ENCODE results near the gene ERICH6.

ERICH6 gene

DNA sequence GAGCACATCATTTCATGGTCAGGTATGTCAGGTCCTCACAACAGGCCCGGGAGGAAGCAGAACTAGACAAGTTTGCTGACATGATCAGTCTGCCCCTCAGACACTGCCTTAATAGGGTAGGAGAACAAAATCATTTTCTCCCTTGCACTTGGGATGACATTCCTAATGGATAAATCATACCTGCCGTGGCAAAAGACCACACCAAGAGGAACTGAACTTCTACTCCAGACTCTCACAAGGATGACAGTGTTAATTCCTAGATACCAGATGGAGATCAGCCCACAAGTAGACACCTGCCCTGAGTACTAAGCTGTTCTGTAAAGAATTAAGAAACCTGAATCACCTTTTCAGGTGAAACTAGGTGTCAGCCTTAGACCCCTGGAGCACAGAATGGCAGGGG lies 39.8 kb upstream of the ERICH6 start:
- Histone ChIP-seq H3K4me1 (ENCODE audit: control insufficient read depth, insufficient read depth, low read length) (peaks cover 3% of the 10 kb centered on the region), H3K4me3 (ENCODE audit: insufficient read depth, low read depth, low read length) (no peak overlapping the region), H3K27me3 (ENCODE audit: control insufficient read depth, insufficient read depth, low read length, poor library complexity, severe bottlenecking) (no peaks in the 10 kb centered on the region), H3K27ac (ENCODE audit: insufficient read depth, low read depth, low read length, poor library complexity, severe bottlenecking) (no peak overlapping the region), H3K36me3 (ENCODE audit: control insufficient read depth, insufficient read depth, low read length) (no peaks in the 10 kb centered on the region), H3K9me3 (ENCODE audit: control insufficient read depth, low read length) (no peaks in the 10 kb centered on the region)
- 93 to 94% methylated on average over 2 of the region's 2 CpGs for WGBS, 2 experiments

DNA sequence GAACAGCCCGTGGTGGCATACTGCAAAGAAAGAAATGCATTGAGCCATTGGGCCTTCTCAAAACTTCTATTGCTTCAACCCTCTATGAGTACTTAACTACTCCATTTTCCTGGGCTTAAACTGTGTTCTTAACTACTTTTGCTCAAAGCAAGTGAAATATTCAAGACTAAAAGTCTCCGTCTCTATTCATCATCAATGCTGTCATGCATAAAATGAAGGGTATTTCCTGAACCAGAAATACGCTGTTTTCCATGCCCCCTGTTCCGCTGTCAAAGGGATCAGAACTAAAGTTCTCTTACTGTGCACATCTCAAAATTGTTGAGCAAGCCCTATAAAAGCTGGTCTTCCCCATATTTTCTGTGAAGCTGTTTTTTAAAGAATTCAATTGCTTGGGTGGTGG lies 39.0 kb upstream of the ERICH6 start:
- WGBS, 2 experiments = 93% methylated on average over 4 of the region's 4 CpGs
- Histone ChIP-seq H3K27me3 (ENCODE audit: control insufficient read depth, insufficient read depth, low read length, poor library complexity, severe bottlenecking) (no peaks in the 10 kb centered on the region), H3K4me1 (ENCODE audit: control insufficient read depth, insufficient read depth, low read length) (peaks cover 3% of the 10 kb centered on the region), H3K9me3 (ENCODE audit: control insufficient read depth, low read length) (no peaks in the 10 kb centered on the region), H3K4me3 (ENCODE audit: insufficient read depth, low read depth, low read length) (no peak overlapping the region), H3K36me3 (ENCODE audit: control insufficient read depth, insufficient read depth, low read length) (no peaks in the 10 kb centered on the region), H3K27ac (ENCODE audit: insufficient read depth, low read depth, low read length, poor library complexity, severe bottlenecking) (no peak overlapping the region)

DNA sequence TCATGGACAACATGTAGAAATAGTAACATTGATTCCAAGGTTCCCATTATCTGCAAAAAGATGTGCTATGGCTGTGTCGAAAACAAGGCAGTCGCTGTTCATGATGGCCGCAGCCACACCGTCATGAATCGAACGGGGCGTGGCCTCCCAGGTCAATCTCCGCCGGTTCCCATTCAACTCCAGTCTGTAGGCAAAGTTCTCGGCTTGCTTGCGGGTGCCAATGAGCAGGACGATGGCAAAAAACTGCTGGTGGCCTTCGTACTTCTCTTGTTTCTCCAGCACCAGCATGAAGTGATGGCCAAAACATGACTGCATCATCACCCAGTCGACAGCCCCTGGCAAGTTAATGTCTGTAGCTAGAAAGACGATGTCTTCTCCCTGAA lies 38.4 kb upstream of the ERICH6 start:
- Histone ChIP-seq H3K4me1 (ENCODE audit: control insufficient read depth, insufficient read depth, low read length) (peaks cover 3% of the 10 kb centered on the region), H3K4me3 (ENCODE audit: insufficient read depth, low read depth, low read length) (no peak overlapping the region), H3K9me3 (ENCODE audit: control insufficient read depth, low read length) (no peaks in the 10 kb centered on the region), H3K27ac (ENCODE audit: insufficient read depth, low read depth, low read length, poor library complexity, severe bottlenecking) (no peak overlapping the region), H3K36me3 (ENCODE audit: control insufficient read depth, insufficient read depth, low read length) (no peaks in the 10 kb centered on the region), H3K27me3 (ENCODE audit: control insufficient read depth, insufficient read depth, low read length, poor library complexity, severe bottlenecking) (no peaks in the 10 kb centered on the region)
- 95 to 96% methylated on average over 15 of the region's 15 CpGs for WGBS, 2 experiments

DNA sequence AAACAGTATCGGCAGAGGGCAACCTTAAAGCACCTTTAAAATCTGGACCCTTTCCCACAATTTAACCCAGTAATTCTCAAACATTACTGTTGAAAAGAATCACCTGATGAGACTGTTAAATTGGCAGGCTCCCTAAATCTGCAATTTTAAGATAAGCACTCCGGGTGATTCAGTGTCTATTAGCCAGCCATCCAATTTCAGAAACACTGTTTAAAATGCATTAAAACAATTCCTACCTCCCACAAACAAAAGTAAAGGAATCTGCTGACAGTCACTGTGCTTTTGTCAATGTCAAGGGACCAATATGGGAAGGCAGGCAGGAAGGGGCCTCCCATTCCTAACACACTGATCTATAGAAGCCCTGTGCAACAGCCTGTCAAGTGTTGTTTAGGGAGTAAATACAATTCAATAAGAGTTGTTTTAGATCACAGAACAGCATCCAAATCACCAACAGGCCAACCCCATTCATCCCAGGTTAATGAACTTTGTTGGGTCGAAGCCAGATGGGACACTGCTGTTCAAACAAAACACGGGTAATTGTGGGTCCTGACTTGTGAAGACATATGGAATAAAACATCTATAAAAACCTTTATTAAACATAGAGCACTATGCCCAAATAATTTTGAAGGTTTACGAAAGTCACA lies 37.9 kb upstream of the ERICH6 start:
- Histone ChIP-seq H3K27ac (ENCODE audit: insufficient read depth, low read depth, low read length, poor library complexity, severe bottlenecking) (no peak overlapping the region), H3K36me3 (ENCODE audit: control insufficient read depth, insufficient read depth, low read length) (no peaks in the 10 kb centered on the region), H3K27me3 (ENCODE audit: control insufficient read depth, insufficient read depth, low read length, poor library complexity, severe bottlenecking) (no peaks in the 10 kb centered on the region), H3K9me3 (ENCODE audit: control insufficient read depth, low read length) (no peaks in the 10 kb centered on the region), H3K4me3 (ENCODE audit: insufficient read depth, low read depth, low read length) (no peak overlapping the region), H3K4me1 (ENCODE audit: control insufficient read depth, insufficient read depth, low read length) (peaks cover 3% of the 10 kb centered on the region)
- WGBS, 2 experiments = 97% methylated on average over 4 to 5 of the region's 5 CpGs

DNA sequence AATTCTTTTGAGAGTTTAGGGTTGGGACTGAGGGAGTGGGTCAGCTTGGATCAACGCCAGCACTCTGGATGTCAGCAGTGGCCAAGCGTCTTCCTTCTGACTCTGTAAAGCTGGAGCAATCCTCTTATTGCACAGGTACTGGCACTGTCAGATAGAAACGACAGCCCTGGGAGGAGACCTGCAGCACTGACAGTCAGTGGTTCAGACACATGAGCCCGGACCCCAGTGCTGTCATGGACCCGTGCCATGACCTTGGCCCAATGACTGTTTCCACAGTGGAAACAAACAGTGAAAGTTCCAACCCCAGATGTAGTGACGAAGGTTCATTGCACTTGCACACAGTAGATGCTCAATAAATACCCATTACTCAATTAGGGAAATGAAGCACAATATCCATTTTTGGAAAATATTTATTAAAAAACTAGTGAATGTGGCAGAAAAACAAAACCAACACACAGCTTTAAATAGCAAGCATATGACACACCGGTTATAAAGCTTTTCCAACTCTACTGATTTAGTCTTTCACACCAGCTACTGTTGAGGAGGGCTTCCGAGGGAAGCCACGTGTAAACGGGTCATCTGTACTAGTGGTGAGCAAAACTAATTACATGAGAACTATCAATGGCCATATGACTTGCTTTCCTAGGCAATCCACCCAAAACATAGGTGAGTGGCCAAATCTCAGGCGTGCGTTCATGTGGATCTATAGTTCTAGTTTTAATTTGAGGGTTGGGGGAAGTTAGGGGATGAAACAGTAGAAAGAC lies 37.2 kb upstream of the ERICH6 start:
- no peaks in the 10 kb centered on the region for H3K36me3 ChIP-seq (ENCODE audit: control insufficient read depth, insufficient read depth, low read length)
- H3K27ac ChIP-seq (ENCODE audit: insufficient read depth, low read depth, low read length, poor library complexity, severe bottlenecking) = no peak overlapping the region
- peaks cover 3% of the 10 kb centered on the region for H3K4me1 ChIP-seq (ENCODE audit: control insufficient read depth, insufficient read depth, low read length)
- no peak overlapping the region for H3K4me3 ChIP-seq (ENCODE audit: insufficient read depth, low read depth, low read length)
- H3K27me3 ChIP-seq (ENCODE audit: control insufficient read depth, insufficient read depth, low read length, poor library complexity, severe bottlenecking) = no peaks in the 10 kb centered on the region
- no peaks in the 10 kb centered on the region for H3K9me3 ChIP-seq (ENCODE audit: control insufficient read depth, low read length)
- WGBS, 2 experiments = 96% methylated on average over 12 of the region's 12 CpGs

DNA sequence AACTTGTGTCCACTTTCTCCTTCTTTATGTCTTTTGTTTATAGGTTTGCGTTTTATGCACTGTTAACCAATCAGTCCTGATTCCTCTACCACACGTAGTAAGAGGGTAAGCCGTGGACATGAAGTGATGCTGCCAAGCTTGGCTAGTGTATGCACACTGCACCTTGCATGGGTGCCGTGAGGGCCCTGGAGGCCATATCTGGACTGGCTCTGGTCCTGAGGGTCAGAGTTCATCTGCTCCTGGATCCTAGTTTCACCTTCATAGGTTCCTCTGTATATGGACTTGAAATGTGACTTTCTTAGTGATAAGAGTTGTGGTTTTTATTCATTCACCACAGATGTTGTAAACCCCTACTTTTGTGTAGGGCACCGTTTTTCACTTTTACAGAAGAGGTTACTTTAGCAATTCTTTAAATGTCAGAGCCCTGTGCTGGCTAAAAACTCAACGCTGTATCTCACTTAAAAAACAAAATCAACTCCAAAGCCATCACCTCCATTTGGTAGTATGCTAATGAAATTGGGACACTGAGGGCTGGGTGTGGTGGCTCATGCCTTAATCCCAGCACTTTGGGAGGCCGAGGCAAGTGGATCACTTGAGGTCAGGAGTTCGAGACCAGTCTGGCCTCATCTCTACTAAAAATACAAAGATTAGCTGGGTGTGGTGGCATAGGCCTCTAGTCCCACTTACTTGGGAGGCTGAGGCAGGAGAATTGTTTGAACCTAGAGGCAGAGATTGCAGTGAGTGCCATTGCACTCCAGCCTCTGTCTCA lies 36.3 kb upstream of the ERICH6 start:
- Histone ChIP-seq H3K9me3 (ENCODE audit: control insufficient read depth, low read length) (no peaks in the 10 kb centered on the region), H3K4me3 (ENCODE audit: insufficient read depth, low read depth, low read length) (no peak overlapping the region), H3K27me3 (ENCODE audit: control insufficient read depth, insufficient read depth, low read length, poor library complexity, severe bottlenecking) (no peaks in the 10 kb centered on the region), H3K4me1 (ENCODE audit: control insufficient read depth, insufficient read depth, low read length) (peaks cover 3% of the 10 kb centered on the region), H3K36me3 (ENCODE audit: control insufficient read depth, insufficient read depth, low read length) (no peaks in the 10 kb centered on the region), H3K27ac (ENCODE audit: insufficient read depth, low read depth, low read length, poor library complexity, severe bottlenecking) (no peak overlapping the region)
- WGBS, 2 experiments = 94 to 98% methylated on average over 8 of the region's 8 CpGs

DNA sequence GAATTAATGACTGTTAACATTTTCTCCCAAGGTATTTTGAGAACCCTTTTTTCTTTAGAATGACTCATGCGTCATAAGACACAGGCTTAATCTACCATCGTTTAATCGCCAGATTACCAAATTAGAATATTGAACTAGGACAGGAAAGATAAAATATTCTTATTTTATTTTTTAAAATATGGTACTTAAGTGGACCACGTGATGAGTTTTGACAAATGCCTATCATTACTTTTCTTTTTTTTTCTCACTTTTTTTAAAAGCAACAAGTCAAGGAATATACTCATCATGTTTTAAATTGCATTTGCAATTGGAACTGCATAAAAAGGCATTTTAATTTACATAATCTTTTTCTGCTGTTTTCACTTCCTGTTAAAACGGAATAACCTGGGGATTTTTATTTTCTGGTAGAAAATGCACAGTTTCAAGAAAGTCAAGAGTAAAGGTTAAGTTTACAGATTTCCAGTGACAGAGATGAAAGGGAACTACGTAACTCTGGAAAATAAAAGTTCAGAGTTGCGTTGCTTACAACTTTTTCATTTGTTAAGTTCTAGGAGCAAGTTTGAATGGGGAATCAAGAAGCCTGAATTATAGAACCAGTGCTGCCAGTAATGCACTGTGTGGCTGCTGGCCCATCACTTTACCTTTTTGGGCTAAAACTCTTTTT lies 35.6 kb upstream of the ERICH6 start:
- Histone ChIP-seq H3K27ac (ENCODE audit: insufficient read depth, low read depth, low read length, poor library complexity, severe bottlenecking) (no peak overlapping the region), H3K4me3 (ENCODE audit: insufficient read depth, low read depth, low read length) (no peak overlapping the region)
- 91 to 97% methylated on average over 5 to 7 of the region's 7 CpGs for WGBS, 2 experiments

DNA sequence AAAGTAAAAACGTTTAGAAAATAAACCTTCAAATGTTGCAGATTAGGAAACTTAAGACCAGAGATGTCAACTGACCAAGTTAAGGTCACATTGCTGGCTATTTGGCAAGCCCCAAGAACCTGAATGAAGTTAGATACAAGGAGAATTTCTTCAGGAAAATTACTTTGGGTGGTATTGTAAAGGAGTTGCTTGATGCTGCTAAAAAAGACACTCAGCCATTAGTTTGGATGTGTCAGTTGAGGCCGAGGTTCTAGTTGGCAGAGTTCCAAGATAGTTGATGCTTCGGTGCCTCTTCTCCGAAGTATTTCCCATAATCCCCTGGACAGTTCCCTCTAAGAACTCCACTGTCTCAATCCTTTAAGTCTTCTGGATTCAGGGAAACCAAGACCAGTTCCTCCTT lies 35.0 kb upstream of the ERICH6 start:
- no peak overlapping the region for H3K4me3 ChIP-seq (ENCODE audit: insufficient read depth, low read depth, low read length)

More for the DNA sequence above, 35.6 kb upstream of the ERICH6 start:
- no peaks in the 10 kb centered on the region for H3K4me1 ChIP-seq (ENCODE audit: control insufficient read depth, insufficient read depth, low read length)
- no peaks in the 10 kb centered on the region for H3K27me3 ChIP-seq (ENCODE audit: control insufficient read depth, insufficient read depth, low read length, poor library complexity, severe bottlenecking)
- no peaks in the 10 kb centered on the region for H3K9me3 ChIP-seq (ENCODE audit: control insufficient read depth, low read length)
- no peaks in the 10 kb centered on the region for H3K36me3 ChIP-seq (ENCODE audit: control insufficient read depth, insufficient read depth, low read length)

DNA sequence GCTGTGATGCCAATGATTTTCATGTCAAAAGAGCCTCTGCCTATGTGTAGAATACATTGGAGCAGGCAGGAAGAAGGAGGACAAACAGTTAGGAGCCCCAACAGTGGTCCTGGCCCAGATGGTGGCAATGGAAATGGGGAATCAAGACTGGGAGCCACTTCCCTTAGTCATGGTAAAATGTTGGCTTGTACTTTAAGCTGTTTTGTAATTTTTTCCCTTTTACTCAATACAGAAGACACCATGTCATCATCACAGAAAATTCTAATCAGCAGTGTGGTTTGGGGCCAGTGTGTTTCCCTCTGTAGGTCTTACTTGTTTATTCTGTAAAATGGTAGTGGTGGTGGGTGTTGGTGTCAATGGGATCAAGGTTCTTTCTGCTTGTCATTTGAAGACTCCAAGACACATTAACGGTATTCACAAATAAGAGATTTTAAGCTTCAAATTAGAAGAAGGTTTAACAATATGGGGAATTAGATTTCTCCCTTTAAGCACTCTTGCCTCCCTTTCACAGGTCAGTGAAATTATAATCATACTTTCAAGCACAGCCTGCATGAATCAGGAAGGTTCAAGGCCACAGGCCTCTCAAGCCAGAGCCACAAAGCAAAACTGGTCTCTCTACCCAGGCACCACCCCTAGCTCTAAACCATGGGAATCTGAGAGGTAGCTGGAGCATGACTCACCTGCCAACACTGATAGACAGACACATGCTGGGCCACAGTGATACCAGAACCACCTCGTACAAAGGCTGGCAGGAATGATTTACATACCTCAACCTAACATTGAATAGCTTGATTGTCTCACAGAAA lies 34.4 kb upstream of the ERICH6 start:
- no peak overlapping the region for H3K27ac ChIP-seq (ENCODE audit: insufficient read depth, low read depth, low read length, poor library complexity, severe bottlenecking)
- no peak overlapping the region for H3K4me3 ChIP-seq (ENCODE audit: insufficient read depth, low read depth, low read length)
- H3K36me3 ChIP-seq (ENCODE audit: control insufficient read depth, insufficient read depth, low read length) = no peaks in the 10 kb centered on the region
- no peaks in the 10 kb centered on the region for H3K27me3 ChIP-seq (ENCODE audit: control insufficient read depth, insufficient read depth, low read length, poor library complexity, severe bottlenecking)
- 71 to 88% methylated on average over 1 to 2 of the region's 2 CpGs for WGBS, 2 experiments
- no peaks in the 10 kb centered on the region for H3K4me1 ChIP-seq (ENCODE audit: control insufficient read depth, insufficient read depth, low read length)
- H3K9me3 ChIP-seq (ENCODE audit: control insufficient read depth, low read length) = no peaks in the 10 kb centered on the region

More for the DNA sequence above, 35.0 kb upstream of the ERICH6 start:
- Histone ChIP-seq H3K36me3 (ENCODE audit: control insufficient read depth, insufficient read depth, low read length) (no peaks in the 10 kb centered on the region), H3K27ac (ENCODE audit: insufficient read depth, low read depth, low read length, poor library complexity, severe bottlenecking) (no peak overlapping the region), H3K4me1 (ENCODE audit: control insufficient read depth, insufficient read depth, low read length) (no peaks in the 10 kb centered on the region), H3K27me3 (ENCODE audit: control insufficient read depth, insufficient read depth, low read length, poor library complexity, severe bottlenecking) (no peaks in the 10 kb centered on the region), H3K9me3 (ENCODE audit: control insufficient read depth, low read length) (no peaks in the 10 kb centered on the region)
- WGBS, 2 experiments = 72 to 78% methylated on average over 4 of the region's 4 CpGs

All from ectodermal cell (in vitro differentiated cells).